ENCODE data around the gene MAPKAP1. TPM values are rescaled to one million over a fixed set of nuclear protein-coding genes. Genes with fewer than 3 reads are reported as not detected.
A peak's percentile ranks its signal among the peaks of the same experiment; 100 is the strongest.
"Not testable (repeated sequence)": the region's sequence is repeated elsewhere in the genome, so short reads cannot be mapped to it uniquely, and the experiment has no call there.

The MAPKAP1 gene
- total RNA-seq, 1 experiment from 2014 or later, result 148 TPM

GRCh38 chr9:125415583-125416460, 291.2 kb downstream of the MAPKAP1 start:
- DNase-seq (ENCODE audit: low read depth), result no peak

GRCh38 chr9:125413579-125413978, 293.4 kb downstream of the MAPKAP1 start:
- no peak for DNase-seq (ENCODE audit: low read depth)

- DNase-seq (ENCODE audit: low read depth), result no peak
These were observed 294.8 kb downstream of the MAPKAP1 start for GRCh38 chr9:125412166-125412565.

- no peak for DNase-seq (ENCODE audit: low read depth)
These were observed 295.7 kb downstream of the MAPKAP1 start for GRCh38 chr9:125411171-125411756.

- DNase-seq (ENCODE audit: low read depth), result no peak
These were observed 296.5 kb downstream of the MAPKAP1 start for GRCh38 chr9:125410522-125410894.

- peak; percentile 46 for DNase-seq (ENCODE audit: low read depth)
These were observed 297.1 kb downstream of the MAPKAP1 start for GRCh38 chr9:125409637-125410521.

GRCh38 chr9:125409217-125409636, 297.8 kb downstream of the MAPKAP1 start:
- DNase-seq (ENCODE audit: low read depth), result no peak

GRCh38 chr9:125407974-125408900, 298.8 kb downstream of the MAPKAP1 start:
- DNase-seq (ENCODE audit: low read depth), result peak; percentile 62

GRCh38 chr9:125407432-125407973, 299.5 kb downstream of the MAPKAP1 start:
- DNase-seq (ENCODE audit: low read depth), result no peak

- no peak for DNase-seq (ENCODE audit: low read depth)
These were observed 300.3 kb downstream of the MAPKAP1 start for GRCh38 chr9:125406810-125407087.

GRCh38 chr9:125405938-125406809, 300.8 kb downstream of the MAPKAP1 start:
- DNase-seq (ENCODE audit: low read depth), result peak; percentile 34

GRCh38 chr9:125404733-125405132, 302.3 kb downstream of the MAPKAP1 start:
- DNase-seq (ENCODE audit: low read depth), result no peak

- no peak for DNase-seq (ENCODE audit: low read depth)
These were observed 306.0 kb downstream of the MAPKAP1 start for GRCh38 chr9:125400725-125401716.

- DNase-seq (ENCODE audit: low read depth), result not testable (repeated sequence)
These were observed 306.8 kb downstream of the MAPKAP1 start for GRCh38 chr9:125400232-125400631.

GRCh38 chr9:125399666-125400065, 307.3 kb downstream of the MAPKAP1 start:
- no peak for DNase-seq (ENCODE audit: low read depth)

GRCh38 chr9:125399165-125399564, 307.8 kb downstream of the MAPKAP1 start:
- DNase-seq (ENCODE audit: low read depth), result no peak

GRCh38 chr9:125398243-125398642, 308.8 kb downstream of the MAPKAP1 start:
- no peak for DNase-seq (ENCODE audit: low read depth)

GRCh38 chr9:125397736-125398135, 309.3 kb downstream of the MAPKAP1 start:
- no peak for DNase-seq (ENCODE audit: low read depth)

- DNase-seq (ENCODE audit: low read depth), result no peak
These were observed 310.2 kb downstream of the MAPKAP1 start for GRCh38 chr9:125396799-125397198.

All from LHCN-M2 (cell line).